Chondrocyte (in vitro differentiated cells): Measurements from ENCODE around the gene MAT2B. TPM values are rescaled to one million over a fixed set of nuclear protein-coding genes. Genes with fewer than 3 reads are reported as not detected.

Experiments
- DNase-seq: peaks from one replicate; pipeline ENCODE4 v3.0.0; 2021; ENCODE audit warnings: mixed read lengths, low spot score
- H3K27ac Mint-ChIP-seq: one replicate; pipeline ENCODE4 v1.8.0; 2021; ENCODE audit warnings: mild to moderate bottlenecking, moderate library complexity, mixed read lengths; ENCODE audit not compliant: unreplicated experiment
- H3K27me3 Mint-ChIP-seq: 2 replicates; pipeline ENCODE4 v1.8.0; 2021; ENCODE audit warnings: low read depth, mixed read lengths
- H3K36me3 Mint-ChIP-seq: 2 replicates; pipeline ENCODE4 v1.8.0; 2021; ENCODE audit warnings: low read depth, mixed read lengths
- H3K4me1 Mint-ChIP-seq: 2 replicates; pipeline ENCODE4 v1.8.0; 2021; ENCODE audit warnings: low read depth, mild to moderate bottlenecking, mixed read lengths
- H3K4me3 Mint-ChIP-seq: one replicate; pipeline ENCODE4 v1.8.0; 2021; ENCODE audit warnings: mild to moderate bottlenecking, moderate library complexity, mixed read lengths; ENCODE audit not compliant: unreplicated experiment
- H3K9me3 Mint-ChIP-seq: 2 replicates; pipeline ENCODE4 v1.8.0; 2021; ENCODE audit warnings: low read depth, mixed read lengths
- CTCF ChIP-seq: fragments of 200-600 bp; sonication (generic); IDR thresholded peaks from 2 replicates; pipeline ENCODE4 v1.5.0; 2021; ENCODE audit warnings: antibody characterized with exemption, mild to moderate bottlenecking, moderate library complexity
- total RNA-seq: library from RNA; stranded (reverse); gene quantifications from 3 replicates; pipeline ENCODE4 v1.2.1, GENCODE V29; 2021

The MAT2B gene
- total RNA-seq, 1 donor from 2014 or later: 27.9 TPM

GRCh38 chr5:163548649-163549048 lies 43.2 kb downstream of the MAT2B start:
- Mint-ChIP-seq H3K4me3 (no peak overlapping the region), H3K9me3 (no peaks in the 10 kb centered on the region), H3K27ac (no peak overlapping the region), H3K4me1 (no peaks in the 10 kb centered on the region), H3K27me3 (peaks cover 43% of the 10 kb centered on the region), H3K36me3 (no peaks in the 10 kb centered on the region)
- TF ChIP-seq CTCF: no peak
- no peak for DNase-seq

GRCh38 chr5:163551156-163551555 lies 45.7 kb downstream of the MAT2B start:
- no peak overlapping the region for H3K27ac Mint-ChIP-seq
- H3K36me3 Mint-ChIP-seq: no peaks in the 10 kb centered on the region
- no peak for DNase-seq
- peaks cover 41% of the 10 kb centered on the region for H3K27me3 Mint-ChIP-seq
- H3K4me1 Mint-ChIP-seq: no peaks in the 10 kb centered on the region
- TF ChIP-seq CTCF: no peak
- H3K9me3 Mint-ChIP-seq: no peaks in the 10 kb centered on the region
- no peak overlapping the region for H3K4me3 Mint-ChIP-seq

- Mint-ChIP-seq H3K27me3 (peaks cover 40% of the 10 kb centered on the region), H3K4me1 (no peaks in the 10 kb centered on the region), H3K27ac (no peak overlapping the region), H3K9me3 (peaks cover 3% of the 10 kb centered on the region), H3K36me3 (no peaks in the 10 kb centered on the region), H3K4me3 (no peak overlapping the region)
- TF ChIP-seq CTCF: no peak
- no peak for DNase-seq
Measured at GRCh38 chr5:163552536-163552935, 47.1 kb downstream of the MAT2B start.

- H3K9me3 Mint-ChIP-seq: peaks cover 3% of the 10 kb centered on the region
- H3K4me1 Mint-ChIP-seq: peaks cover 6% of the 10 kb centered on the region
- no peak for TF ChIP-seq CTCF
- H3K4me3 Mint-ChIP-seq: no peak overlapping the region
- H3K27me3 Mint-ChIP-seq: peaks cover 54% of the 10 kb centered on the region
- H3K36me3 Mint-ChIP-seq: no peaks in the 10 kb centered on the region
- no peak for DNase-seq
- no peak overlapping the region for H3K27ac Mint-ChIP-seq
Measured at GRCh38 chr5:163561339-163561738, 55.9 kb downstream of the MAT2B start.

GRCh38 chr5:163562071-163562470 lies 56.7 kb downstream of the MAT2B start:
- no peak for DNase-seq
- H3K36me3 Mint-ChIP-seq: no peaks in the 10 kb centered on the region
- no peak overlapping the region for H3K27ac Mint-ChIP-seq
- no peaks in the 10 kb centered on the region for H3K9me3 Mint-ChIP-seq
- no peak overlapping the region for H3K4me3 Mint-ChIP-seq
- no peak for TF ChIP-seq CTCF
- peaks cover 56% of the 10 kb centered on the region for H3K27me3 Mint-ChIP-seq
- H3K4me1 Mint-ChIP-seq: peaks cover 6% of the 10 kb centered on the region
